Fibroblast of pulmonary artery (primary cell): ENCODE measurements around the gene WARS2.

Experiments used
- DNase-seq: peaks from one replicate; pipeline ENCODE4 v3.0.0-alpha.2; 2010; ENCODE audit warnings: low read depth
- H3K4me3 ChIP-seq: replicated peaks from 2 replicates; pipeline ENCODE4 v1.5.1; 2011; ENCODE audit warnings: low read depth, mild to moderate bottlenecking, control low read depth, low read length, moderate library complexity
- TF ChIP-seq, protein P1 (sequence below): IDR thresholded peaks from 2 replicates; pipeline ENCODE4 v1.5.1; 2011; ENCODE audit warnings: mild to moderate bottlenecking, control low read depth, low read length, inconsistent platforms; ENCODE audit errors: missing control alignments

The WARS2 gene

DNA sequence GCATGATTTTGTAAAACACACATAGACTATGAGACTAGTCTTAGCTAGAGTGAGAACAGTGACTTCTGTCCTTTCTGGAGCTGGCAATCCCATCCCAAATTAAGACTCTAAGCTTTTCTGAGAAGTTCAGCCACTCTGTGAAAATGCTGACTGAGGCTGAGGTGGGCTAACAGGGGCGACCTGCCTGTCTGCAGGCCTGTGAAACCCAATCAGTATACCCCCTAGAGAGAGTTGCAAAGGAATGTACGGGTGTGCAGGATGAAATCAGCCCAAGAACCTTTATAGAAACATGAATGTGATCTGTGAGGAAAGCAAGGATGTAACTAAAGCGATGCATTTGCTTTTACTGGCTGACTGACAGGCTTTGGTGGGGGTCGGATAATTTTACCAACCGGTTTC lies 136.3 kb downstream of the WARS2 start:
- DNase-seq = no peak
- TF ChIP-seq, protein P1, sequence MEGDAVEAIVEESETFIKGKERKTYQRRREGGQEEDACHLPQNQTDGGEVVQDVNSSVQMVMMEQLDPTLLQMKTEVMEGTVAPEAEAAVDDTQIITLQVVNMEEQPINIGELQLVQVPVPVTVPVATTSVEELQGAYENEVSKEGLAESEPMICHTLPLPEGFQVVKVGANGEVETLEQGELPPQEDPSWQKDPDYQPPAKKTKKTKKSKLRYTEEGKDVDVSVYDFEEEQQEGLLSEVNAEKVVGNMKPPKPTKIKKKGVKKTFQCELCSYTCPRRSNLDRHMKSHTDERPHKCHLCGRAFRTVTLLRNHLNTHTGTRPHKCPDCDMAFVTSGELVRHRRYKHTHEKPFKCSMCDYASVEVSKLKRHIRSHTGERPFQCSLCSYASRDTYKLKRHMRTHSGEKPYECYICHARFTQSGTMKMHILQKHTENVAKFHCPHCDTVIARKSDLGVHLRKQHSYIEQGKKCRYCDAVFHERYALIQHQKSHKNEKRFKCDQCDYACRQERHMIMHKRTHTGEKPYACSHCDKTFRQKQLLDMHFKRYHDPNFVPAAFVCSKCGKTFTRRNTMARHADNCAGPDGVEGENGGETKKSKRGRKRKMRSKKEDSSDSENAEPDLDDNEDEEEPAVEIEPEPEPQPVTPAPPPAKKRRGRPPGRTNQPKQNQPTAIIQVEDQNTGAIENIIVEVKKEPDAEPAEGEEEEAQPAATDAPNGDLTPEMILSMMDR = no peak
- no peak overlapping the region for H3K4me3 ChIP-seq

DNA sequence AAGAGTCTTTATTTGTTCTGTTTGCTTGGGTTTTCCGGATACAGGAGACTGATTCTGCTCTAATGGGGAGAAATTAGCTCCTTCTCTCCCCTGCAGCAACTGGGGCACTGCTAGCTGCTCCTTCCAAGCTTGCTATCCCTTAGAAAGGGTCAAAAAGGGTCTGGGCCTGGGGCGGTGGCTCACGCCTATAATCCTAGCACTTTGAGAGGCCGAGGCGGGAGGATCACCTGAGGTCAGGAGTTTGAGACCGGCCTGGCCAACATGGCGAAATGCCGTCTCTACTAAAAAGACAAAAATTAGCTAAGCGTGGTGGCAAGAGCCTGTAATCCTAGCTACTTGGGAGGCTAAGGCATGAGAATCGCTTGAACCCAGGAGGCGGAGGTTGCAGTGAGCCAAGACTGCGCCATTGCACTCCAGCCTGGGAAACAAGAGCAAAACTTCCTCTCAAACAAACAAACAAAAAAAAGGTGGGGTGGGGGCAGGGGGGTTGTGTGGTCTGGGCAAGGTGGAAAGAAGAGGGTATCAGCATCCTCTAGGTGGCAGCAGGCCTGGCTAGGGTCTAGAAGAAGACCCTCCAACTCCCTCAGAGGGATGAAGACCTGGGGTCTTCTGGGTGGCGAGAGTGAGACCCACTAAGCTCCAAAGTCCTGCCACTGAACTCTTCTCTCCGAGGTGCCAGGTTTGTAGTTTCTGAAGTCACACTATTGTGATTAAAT lies 136.9 kb downstream of the WARS2 start:
- TF ChIP-seq, protein P1 = no peak
- no peak for DNase-seq
- no peak overlapping the region for H3K4me3 ChIP-seq

DNA sequence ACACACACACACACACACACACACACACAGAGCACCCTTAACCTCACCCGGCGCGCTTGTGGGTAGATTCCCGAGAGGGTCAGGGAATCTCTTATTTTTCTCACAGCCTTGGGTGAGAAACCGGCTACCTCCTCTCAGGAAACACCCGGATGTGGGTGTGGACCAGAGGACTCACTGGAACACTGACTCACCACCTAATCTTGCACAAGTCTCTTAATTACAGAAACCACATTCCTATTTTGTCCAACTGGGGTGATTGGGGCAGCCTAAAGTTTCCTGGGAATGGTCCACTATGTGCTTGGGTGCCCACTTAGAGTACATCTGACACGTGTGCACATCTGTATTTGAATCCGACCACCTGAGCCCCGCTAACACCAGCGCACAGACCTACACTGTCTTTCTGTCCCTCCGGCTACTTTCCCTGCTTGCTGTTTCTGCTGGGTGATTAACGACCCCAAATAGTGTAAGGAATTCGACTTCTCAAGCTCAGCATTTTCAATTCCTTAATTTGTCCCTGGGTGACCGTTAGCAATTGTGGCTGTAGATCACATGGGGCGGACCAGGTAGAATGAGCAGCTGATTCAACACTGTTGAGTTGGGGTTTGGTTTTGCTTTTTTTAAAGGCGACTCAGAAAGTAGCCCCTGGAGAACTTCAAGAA lies 138.3 kb downstream of the WARS2 start:
- TF ChIP-seq, protein P1 = no peak
- H3K4me3 ChIP-seq = no peak overlapping the region
- peak; percentile 82 for DNase-seq

DNA sequence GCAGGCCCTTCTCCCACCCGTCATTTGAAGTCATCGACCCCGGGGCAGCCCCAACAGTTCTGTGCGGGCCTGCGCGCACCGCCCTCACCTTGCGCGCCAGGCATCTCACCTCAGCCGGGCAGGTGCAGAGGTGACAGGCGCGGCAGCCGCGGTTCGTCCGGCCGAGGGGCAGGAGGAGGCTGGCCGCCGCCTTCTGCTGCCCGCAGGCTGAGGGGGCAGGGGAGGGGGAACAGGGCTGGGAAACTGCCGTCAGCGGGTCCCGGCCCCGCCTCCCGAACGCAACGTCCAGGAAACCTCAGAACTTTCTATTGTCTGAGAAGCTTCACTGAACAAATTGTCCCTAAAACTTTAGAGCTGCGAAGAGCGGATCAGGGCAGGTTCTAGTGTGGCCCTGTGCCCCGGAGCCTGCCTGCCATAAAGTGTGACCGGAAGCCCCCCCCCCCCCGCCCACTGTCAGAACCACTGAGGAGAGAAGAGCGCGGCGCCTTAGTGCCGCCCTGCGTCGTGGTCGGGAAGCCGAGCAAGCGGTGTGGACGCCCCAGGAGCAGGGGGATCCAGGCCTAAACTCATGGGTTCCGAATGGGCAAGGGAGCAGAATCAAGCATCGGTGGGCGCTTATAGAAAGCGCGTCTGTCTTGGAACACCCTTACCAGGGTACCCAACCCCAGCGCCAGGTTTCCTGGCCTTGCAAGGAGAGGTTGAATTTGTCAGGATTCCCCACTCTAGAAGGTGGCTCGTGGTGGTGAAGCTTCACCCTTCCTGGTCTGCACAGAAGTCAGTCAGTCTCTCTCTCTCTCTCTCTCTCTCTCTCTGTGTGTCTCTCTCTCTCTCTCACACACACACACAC lies 139.0 kb downstream of the WARS2 start:
- H3K4me3 ChIP-seq = no peak overlapping the region
- peak; percentile 42 for DNase-seq
- TF ChIP-seq, protein P1 = no peak

DNA sequence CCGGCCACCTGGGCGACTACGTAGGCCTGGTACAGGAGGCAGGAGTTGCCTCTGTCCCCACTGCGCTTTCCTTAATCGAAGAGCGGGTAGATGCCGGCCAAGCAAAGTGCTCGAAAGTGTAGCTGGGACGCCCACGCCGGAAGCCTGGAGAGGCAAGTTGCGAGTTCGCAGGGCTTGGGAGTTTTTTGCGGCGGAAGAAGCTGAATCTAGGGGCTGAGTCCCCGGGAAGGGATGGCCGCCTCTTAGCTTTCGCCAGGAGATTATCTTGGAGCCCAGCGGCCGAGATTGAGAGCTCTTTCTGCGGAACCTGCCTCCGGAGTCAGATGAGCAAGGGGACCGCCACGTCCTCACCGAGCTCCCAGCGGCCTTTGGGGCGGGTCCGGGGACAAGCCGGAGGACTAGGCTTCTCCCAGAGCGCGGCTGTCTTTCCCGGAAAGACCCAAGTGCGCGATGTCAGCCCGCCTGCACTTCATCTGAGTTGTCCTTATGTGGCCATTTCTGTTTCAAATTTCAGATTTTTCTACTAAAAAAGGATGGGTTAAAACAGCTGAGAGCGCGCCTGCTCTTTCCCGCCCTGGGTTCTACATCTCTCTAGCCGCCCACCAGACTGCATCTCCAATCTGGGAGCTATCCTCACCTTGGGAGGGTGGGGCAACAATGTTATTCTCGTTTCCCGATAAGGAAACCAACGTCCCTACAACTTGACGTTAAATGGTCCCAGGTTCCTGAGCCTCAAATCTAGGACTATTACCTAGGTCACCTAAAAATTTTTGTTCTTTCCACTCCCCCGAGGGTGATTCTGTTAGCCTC lies 139.9 kb downstream of the WARS2 start:
- no peak for DNase-seq
- TF ChIP-seq, protein P1 = no peak
- peak overlapping the region; percentile 12 for H3K4me3 ChIP-seq

DNA sequence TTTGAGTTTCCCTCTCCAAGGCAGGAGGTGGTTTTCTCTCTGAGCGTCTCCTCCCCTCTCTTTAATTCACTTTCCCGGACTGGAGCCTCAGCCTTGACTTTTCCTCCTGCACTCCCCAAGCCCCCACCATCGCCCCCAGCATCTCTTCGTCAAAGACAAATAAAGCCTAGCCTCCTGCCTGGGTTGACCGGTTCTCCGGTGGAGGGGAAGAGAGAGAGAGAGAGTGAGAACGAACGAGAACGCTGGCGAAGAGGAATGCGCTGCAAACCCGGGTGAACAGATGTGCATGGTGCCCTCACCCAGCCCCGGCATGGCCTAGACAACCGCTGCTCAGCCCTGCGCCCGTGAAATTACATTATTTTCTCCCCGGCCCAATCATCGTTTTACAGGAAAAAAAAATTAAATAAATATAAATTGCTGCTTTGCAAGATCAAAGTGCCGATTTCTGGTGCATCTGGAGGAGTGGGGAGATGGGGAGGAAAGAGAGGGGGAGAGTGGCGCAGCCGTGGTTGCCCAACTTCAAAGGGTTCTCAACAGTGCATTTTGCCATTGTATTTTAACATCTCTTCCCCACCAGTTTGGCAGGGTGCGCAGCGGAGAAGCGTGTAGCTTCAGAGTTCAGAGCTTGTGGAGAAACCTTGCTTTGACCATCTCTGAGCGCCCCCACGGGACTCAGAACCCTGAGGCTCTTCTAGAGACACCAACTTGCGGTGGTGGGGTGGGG lies 140.9 kb downstream of the WARS2 start:
- TF ChIP-seq, protein P1 = no peak
- DNase-seq = no peak
- H3K4me3 ChIP-seq = no peak overlapping the region
